GM20000 (cell line): ENCODE results near the gene AKAP6.

Source experiments
- DNase-seq: peaks from one replicate; pipeline ENCODE4 v3.0.0; 2012; ENCODE audit warnings: low spot score
- CTCF ChIP-seq: IDR thresholded peaks from 2 replicates; pipeline ENCODE4 v1.5.1; 2012; ENCODE audit warnings: mild to moderate bottlenecking, control low read depth; ENCODE audit errors: extremely low read depth, missing control alignments

Gene AKAP6

GRCh38 chr14:32363761-32364160, 34.7 kb downstream of the AKAP6 start:
- TF ChIP-seq CTCF, result no peak

GRCh38 chr14:32364941-32365340, 35.8 kb downstream of the AKAP6 start:
- TF ChIP-seq CTCF, result no peak

More at GRCh38 chr14:32363761-32364160, 34.7 kb downstream of the AKAP6 start:
- no peak for DNase-seq

GRCh38 chr14:32366256-32366879, 37.3 kb downstream of the AKAP6 start:
- TF ChIP-seq CTCF, result no peak
- no peak for DNase-seq

More at GRCh38 chr14:32364941-32365340, 35.8 kb downstream of the AKAP6 start:
- no peak for DNase-seq

GRCh38 chr14:32366986-32367385, 37.9 kb downstream of the AKAP6 start:
- no peak for DNase-seq
- TF ChIP-seq CTCF, result no peak

- no peak for DNase-seq
- no peak for TF ChIP-seq CTCF
These were observed 38.4 kb downstream of the AKAP6 start for GRCh38 chr14:32367516-32367915.

- no peak for DNase-seq
- no peak for TF ChIP-seq CTCF
These were observed 39.0 kb downstream of the AKAP6 start for GRCh38 chr14:32368107-32368506.

- no peak for DNase-seq
- TF ChIP-seq CTCF, result no peak
These were observed 41.6 kb downstream of the AKAP6 start for GRCh38 chr14:32370714-32371113.
